Middle frontal gyrus (tissue), 1 donor: ENCODE measurements around the gene LOXL3.

Experiments
- DNase-seq: peaks from one replicate; pipeline ENCODE4 v3.0.0-alpha.2; 2015; ENCODE audit warnings: low spot score; ENCODE audit errors: extremely low spot score

The LOXL3 gene

DNA sequence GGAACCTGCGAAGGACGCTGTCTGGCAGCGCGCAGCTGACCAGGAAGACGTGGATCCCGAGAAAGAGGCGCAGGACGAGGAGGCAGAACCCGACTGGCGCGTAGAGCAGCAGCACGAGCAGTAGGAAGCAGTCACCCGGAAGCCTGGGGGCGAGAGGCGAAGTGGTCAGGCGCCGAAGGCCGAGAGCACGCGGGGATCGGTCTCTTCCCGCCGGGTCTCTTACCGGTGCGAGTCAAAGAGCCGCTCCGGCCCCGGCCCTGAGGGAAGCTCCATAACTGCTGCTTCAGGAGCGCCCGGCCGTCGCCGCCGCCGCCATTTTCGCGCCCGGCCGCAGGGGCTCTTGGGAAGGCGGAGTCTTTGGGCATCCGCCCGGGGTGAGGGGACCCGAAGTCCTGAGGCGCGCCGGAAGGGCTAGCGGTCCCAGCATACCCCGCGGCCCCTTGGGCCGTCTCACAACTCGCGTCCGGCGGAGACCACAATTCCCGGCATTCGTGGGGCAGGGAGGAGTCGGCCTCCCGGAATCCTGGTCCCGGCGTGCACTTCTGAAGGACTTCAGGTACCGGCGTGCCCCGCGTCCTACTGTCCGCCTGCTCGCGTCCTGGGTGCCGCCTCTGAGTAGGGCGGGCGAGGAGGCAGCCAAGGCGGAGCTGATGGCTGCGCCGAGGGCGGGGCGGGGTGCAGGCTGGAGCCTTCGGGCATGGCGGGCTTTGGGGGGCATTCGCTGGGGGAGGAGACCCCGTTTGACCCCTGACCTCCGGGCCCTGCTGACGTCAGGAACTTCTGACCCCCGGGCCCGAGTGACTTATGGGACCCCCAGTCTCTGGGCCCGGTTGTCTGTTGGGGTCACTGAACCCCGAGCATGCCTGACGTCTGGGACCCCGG, 24.1 kb downstream of the LOXL3 start, which contains the start of the genes AUP1 and HTRA2:
AUP1 (minus strand) TSS at position 350 of the 882 bp plus-strand sequence; CDS start at position 273, 77 bp downstream.
HTRA2 (plus strand) TSS at position 577 of the 882 bp plus-strand sequence; CDS start at position 651, 74 bp downstream.
- peak; percentile 98 for DNase-seq

DNA sequence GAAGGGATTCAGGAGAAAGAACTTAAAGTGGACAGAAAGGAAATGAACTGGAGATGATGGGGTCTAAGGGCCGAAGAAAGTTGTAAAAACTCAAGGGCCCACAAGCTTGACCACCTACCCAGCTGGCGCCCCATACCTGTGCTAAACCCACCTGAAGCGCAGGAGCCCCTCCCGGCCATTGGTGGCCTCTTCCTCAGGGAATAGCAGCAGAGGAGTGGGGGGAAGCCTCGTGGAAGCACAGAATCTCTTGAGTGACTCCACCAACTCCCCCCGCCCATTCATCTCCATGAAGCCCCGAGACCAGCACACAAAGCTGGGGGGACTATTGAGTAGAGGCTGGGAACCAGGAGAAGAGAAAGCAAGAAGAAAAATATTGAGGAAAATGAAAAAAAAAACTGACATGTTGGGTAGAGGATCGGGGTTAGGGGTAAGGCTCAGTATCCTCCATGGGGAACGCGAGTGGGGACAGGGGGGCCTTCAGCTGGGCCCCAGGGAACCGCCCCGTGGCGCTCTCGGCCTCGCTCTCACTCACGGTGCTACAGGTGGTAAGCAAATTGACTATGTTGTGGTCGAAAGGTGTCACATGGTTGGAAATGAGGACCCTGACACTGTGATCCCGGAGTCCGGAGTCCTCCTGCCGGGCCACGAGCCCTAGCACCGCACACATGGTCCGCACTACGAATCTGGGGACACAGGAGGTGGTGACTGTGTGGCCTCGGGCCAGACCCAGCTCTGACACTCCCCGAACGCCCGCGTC, 25.0 kb downstream of the LOXL3 start:
- no peak for DNase-seq

DNA sequence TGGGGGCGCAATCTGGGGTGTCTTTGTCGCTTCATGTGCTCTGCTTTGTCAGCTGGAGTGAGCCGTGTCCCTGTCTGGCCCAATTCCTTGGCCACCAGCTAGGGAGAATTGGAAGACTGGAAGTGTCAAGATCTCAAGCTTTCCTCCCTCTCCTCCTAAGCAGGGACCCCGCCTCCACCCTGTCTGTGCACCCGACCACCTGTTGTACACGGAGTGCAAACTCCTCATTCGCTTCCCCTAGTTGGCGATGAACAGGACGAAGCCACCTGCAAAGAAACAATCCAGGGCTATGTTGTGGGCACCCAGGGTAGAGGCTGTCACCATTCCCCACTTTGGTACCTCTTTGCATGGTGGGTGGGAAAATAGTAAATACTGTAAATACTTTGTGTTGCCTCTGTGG, 26.0 kb downstream of the LOXL3 start:
- no peak for DNase-seq

DNA sequence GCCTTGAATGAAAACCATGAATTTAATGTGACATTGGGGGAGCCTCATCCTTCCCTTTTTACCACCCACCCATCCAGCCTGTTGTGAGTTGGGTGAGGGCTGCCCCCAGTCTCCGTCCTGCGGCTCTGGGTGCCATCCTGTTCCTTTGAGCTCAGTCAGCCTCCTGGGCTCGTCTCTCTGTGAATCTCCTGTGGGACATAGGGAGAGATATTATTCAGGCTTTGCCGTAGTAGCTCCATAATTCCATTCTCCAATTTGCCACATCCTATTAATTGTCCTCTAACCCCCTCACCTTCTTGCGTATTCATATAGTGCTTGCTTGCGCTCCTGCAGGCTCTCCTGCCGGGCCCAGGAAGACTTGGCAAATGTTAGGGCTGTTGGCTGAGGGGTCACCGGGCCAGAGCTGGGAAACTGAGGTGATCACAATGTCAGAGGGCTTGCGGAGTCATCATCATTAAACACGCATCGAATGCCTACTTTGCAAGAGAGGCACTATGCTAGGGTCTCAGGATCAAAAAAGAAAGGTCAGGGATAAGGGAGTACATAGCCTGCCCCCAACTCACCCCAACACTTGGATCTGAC, 27.0 kb downstream of the LOXL3 start:
- DNase-seq: no peak

DNA sequence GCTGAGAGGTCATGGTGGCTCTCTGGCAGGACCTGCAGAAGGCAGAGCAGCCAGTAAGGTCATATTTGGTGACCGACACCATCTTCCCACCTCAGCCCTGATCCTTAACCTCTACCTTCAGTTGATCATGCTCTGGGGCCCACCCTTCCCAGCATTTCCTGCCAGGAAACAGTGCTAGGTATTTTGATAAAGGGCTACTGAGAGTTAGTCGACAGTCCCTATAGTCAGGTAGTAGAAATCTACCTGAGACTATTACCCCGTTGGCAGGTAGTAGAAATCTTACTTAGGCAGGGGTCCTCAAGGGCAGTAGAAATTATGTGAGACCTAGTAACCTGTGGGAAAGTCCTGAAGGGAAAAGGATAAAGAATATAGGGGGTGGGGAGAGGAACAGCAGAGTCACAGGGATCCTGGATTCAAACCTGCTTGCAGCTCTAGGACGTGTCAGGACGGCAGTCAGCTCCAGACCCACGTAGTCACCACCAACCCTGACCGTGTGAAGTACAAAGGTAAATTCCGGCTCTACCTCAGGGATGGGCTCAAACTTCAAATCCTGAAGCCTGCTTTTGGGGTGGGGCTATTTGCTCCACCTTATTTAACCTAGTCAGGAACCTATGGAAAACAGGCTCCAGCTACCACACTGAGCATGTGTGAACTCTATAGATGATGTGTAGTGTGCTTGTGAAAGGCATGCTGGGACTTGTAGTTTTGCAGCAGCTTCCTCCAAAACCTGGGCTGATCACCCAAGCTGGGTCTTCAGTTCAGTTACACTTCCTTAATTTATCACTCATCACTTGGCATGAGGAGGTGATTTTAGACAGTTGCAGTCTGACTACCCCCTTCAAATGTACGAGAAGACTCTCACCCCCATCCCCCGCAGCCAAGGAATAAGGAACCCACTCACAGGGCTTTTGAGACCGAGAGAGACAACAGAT, 27.8 kb downstream of the LOXL3 start, which contains the start of gene DQX1:
DQX1 (minus strand) TSS at position 515 of the 932 bp plus-strand sequence; CDS start at position 13, 502 bp downstream.
- no peak for DNase-seq

GRCh38 chr2:74524955-74525716, 28.6 kb downstream of the LOXL3 start:
- DNase-seq: no peak

DNA sequence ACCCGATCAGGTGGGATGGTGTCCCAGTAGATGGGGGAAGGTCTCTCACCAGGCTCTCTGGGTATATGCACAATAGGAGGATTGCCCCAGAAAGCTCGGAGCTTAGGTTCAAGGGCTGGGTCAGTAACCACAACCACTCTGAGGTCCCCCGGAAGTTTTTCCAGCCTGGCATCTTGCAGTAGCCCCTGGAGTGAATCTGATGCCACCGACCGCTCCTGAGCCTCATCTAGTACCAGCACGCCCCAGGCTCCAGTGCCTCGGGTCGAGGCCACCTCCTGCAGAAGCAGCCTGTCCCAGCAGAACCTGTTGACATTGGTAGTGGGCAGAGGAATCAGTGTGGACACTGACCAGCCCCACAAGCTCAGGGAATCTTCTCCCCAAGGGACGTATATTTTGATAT, 29.7 kb downstream of the LOXL3 start:
- DNase-seq: no peak

DNA sequence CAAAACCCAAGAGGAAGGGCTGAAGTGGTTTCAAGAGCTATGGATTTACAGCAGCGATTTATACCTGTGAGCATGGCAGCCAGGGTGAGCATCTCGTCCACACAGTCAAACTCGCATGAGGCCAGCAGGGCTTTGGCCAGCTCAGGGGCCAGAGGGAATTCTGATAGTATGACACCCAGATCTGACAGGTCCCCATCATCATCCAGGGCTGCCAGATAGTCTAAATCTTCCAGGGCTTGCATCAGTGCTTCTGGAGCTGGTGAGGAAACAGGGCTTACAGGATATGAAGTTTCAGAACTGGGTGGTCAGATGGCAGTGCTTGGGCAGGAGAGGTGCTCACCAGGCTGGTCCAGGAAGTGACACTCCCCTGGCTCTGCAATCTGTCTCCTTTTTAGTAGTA, 31.2 kb downstream of the LOXL3 start:
- no peak for DNase-seq

DNA sequence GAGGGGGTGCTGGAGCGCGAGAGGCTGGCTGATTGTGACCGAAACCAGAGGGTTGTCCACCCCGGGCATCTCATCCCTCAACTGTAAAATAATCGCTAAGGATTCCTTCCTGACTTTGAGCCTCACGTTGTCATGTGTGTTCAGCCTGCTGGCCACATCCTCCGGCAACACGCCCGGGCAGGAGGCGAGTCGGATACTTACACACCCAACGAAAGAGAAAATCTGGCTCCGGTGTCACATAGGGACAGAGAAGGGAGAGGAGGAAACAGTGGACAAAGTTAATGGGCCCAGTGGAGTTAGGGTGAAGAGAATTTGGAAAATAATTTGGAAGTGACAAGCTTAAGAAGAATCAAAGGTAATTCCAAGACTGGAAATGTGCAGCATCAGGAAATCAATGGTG, 37.1 kb downstream of the LOXL3 start:
- no peak for DNase-seq

GRCh38 chr2:74515981-74516633, 37.6 kb downstream of the LOXL3 start:
- no peak for DNase-seq

DNA sequence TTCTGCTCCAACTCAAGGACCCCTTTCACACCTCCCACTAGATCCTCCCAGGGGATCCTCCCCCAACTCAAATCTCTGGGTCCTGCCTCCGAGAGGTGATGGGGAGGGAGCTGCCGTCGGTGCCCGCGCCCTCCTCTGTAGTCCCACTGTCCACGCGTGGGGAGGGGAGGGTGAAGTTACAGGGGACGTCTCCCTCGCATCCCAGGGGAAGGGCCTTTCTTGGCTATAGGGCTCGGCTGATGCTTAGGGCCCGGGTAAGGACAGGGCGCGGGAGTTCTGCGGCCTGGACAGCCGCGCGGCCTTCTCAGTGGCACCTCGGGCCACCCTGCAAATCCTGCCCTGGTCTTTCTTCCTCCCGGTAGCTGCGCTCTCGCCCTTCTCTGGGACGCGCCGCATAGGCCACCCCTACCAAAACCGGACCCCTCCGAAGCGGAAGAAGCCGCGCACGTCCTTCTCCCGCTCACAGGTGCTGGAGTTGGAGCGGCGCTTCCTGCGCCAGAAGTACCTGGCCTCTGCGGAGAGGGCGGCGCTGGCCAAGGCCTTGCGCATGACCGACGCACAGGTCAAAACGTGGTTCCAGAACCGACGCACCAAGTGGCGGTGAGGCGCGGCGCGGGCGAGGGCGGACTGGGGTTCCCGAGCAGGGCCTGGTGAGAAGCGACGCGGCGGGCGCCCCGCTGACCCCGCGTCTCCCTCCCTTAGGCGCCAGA, 38.3 kb downstream of the LOXL3 start:
- no peak for DNase-seq

DNA sequence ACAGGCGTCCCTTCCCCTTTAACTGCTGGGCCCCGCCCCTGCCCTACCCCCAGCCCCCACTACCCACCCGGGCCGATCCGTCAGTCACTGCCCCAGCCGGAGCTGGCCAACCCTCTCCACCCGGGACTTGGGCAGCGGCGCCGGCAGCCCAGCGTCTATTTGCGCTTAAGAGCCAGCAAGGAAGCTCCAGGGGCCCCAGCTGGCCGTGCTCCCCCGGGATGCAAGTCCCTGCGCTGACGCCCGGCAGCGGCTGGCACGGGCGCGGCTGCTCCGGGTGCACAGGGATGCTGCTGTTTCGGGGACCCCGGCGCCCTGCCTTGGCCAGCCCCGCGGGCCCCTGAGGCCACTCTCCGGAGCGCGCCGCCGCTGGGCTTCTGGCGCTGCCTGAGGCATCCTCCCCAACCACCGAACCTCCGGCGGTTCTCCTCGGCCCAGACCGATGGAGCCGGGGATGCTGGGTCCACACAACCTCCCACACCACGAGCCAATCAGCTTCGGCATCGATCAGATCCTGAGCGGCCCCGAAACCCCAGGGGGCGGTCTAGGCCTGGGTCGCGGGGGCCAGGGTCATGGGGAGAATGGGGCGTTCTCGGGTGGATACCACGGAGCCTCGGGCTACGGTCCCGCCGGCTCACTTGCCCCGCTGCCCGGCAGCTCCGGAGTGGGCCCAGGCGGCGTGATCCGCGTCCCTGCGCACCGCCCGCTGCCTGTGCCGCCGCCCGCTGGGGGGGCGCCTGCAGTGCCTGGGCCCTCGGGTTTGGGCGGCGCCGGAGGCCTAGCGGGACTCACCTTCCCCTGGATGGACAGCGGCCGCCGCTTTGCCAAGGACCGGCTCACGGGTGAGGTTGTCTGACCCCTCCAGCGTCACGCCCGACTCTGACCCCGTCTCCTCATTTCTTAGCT, 39.1 kb downstream of the LOXL3 start, which contains the start of gene TLX2:
TLX2 (plus strand) TSS at position 83 of the 903 bp plus-strand sequence; CDS start at position 440, 357 bp downstream.
- DNase-seq: no peak

GRCh38 chr2:74513605-74514367, 40.0 kb downstream of the LOXL3 start:
- DNase-seq: no peak

GRCh38 chr2:74512744-74513604, 40.8 kb downstream of the LOXL3 start:
- no peak for DNase-seq

GRCh38 chr2:74511104-74511989, 42.4 kb downstream of the LOXL3 start:
- no peak for DNase-seq
